ENCODE data around the gene PPP1R13B. TPM values are rescaled to one million over a fixed set of nuclear protein-coding genes. Genes with fewer than 3 reads are reported as not detected.

PPP1R13B gene
- total RNA-seq, 6 experiments from 2014 or later: 9.2 to 22.4 (median 13.9) TPM

GRCh38 chr14:103706551-103707328, 140.6 kb downstream of the PPP1R13B start:
- DNase-seq (no peak), ATAC-seq (no peak)
- 87% methylated on average over 3 of the region's 41 CpGs for WGBS (ENCODE audit: insufficient coverage, low coverage, low lambda C conversion rate, missing lambda C conversion rate)
- TF ChIP-seq POLR2A (IDR thresholded peaks at IDR 0.05) (no peak), CTCF (IDR thresholded peaks at IDR 0.05) (no peak)
- H3K4me1 ChIP-seq: peaks cover 0 to 5% (median under 1%) of the 10 kb centered on the region in 4 donors
- H3K27me3 ChIP-seq: no peaks in the 10 kb centered on the region
- H3K4me3 ChIP-seq: no peak overlapping the region
- intact Hi-C loops (cut with DNase I): no loop called here
- peaks cover 0 to 5% (median 0%) of the 10 kb centered on the region in 4 donors for H3K36me3 ChIP-seq
- H3K27ac ChIP-seq: no peak overlapping the region
- no peaks in the 10 kb centered on the region for H3K9me3 ChIP-seq

- intact Hi-C loops (cut with DNase I): no loop called here
- no peak for DNase-seq
- 71% methylated on average over 7 of the region's 28 CpGs for WGBS (ENCODE audit: insufficient coverage, low coverage, low lambda C conversion rate, missing lambda C conversion rate)
- no peaks in the 10 kb centered on the region for H3K9me3 ChIP-seq
- peaks cover 0 to 5% (median 0%) of the 10 kb centered on the region in 4 donors for H3K36me3 ChIP-seq
- no peaks in the 10 kb centered on the region for H3K27me3 ChIP-seq
- H3K4me3 ChIP-seq: no peak overlapping the region
- TF ChIP-seq POLR2A (IDR thresholded peaks at IDR 0.05): no peak
- TF ChIP-seq CTCF (IDR thresholded peaks at IDR 0.05): no peak
- H3K27ac ChIP-seq: peak overlapping the region in 1 of 3 donors; percentile 5
- H3K4me1 ChIP-seq: peaks cover 0 to 15% (median 5%) of the 10 kb centered on the region in 4 donors
- peak; percentile 2 to 40 (median 16) for ATAC-seq
Observed at GRCh38 chr14:103705504-103706284, 141.7 kb downstream of the PPP1R13B start.

GRCh38 chr14:103705118-103705503, 142.3 kb downstream of the PPP1R13B start:
- intact Hi-C loops (cut with DNase I): no loop called here
- no peaks in the 10 kb centered on the region for H3K9me3 ChIP-seq
- H3K4me1 ChIP-seq: peaks cover 0 to 19% (median 8%) of the 10 kb centered on the region in 4 donors
- H3K4me3 ChIP-seq: no peak overlapping the region
- no peak for TF ChIP-seq CTCF (IDR thresholded peaks at IDR 0.05)
- no peak for TF ChIP-seq POLR2A (IDR thresholded peaks at IDR 0.05)
- no peaks in the 10 kb centered on the region for H3K27me3 ChIP-seq
- ATAC-seq (peak; percentile 5 to 54 (median 34)), DNase-seq (peak in 2 of 3 donors; percentile 61 to 73)
- WGBS (ENCODE audit: insufficient coverage, low coverage, low lambda C conversion rate, missing lambda C conversion rate): 70% methylated on average over 8 of the region's 15 CpGs
- peaks cover 0 to 5% (median 0%) of the 10 kb centered on the region in 4 donors for H3K36me3 ChIP-seq
- H3K27ac ChIP-seq: peak overlapping the region in 1 of 3 donors; percentile 5

GRCh38 chr14:103704708-103705107, 142.7 kb downstream of the PPP1R13B start:
- TF ChIP-seq CTCF (IDR thresholded peaks at IDR 0.05) (no peak), POLR2A (IDR thresholded peaks at IDR 0.05) (no peak)
- DNase-seq: no peak
- H3K4me1 ChIP-seq: peaks cover 0 to 23% (median 10%) of the 10 kb centered on the region in 4 donors
- no peaks in the 10 kb centered on the region for H3K27me3 ChIP-seq
- H3K36me3 ChIP-seq: peaks cover 0 to 5% (median 0%) of the 10 kb centered on the region in 4 donors
- intact Hi-C loops (cut with DNase I): no loop called here
- H3K9me3 ChIP-seq: no peaks in the 10 kb centered on the region
- H3K27ac ChIP-seq: peak overlapping the region in 1 of 3 donors; percentile 5
- ATAC-seq: no peak
- H3K4me3 ChIP-seq: no peak overlapping the region
- 72% methylated on average over 9 of the region's 13 CpGs for WGBS (ENCODE audit: insufficient coverage, low coverage, low lambda C conversion rate, missing lambda C conversion rate)
